Activated B cell treated with CpG ODN at 0.5 μM for 24 hours (primary cell): ENCODE measurements around the gene SYPL1. TPM values are rescaled to one million over a fixed set of nuclear protein-coding genes. Genes with fewer than 3 reads are reported as not detected.

Experiments
- ATAC-seq: fragments of 200-7000 bp; cut with Tn5 transposase; one replicate; pipeline ENCODE4 v1.10.0; 2021; ENCODE audit warnings: low read depth, mild to moderate bottlenecking, moderate library complexity
- CTCF ChIA-PET: fragments of 350-600 bp; sonication (Branson Sonifier 250); formaldehyde crosslinking; loops from one replicate; lab custom pipeline; 2021; ENCODE audit warnings: antibody characterized with exemption; lab: Charles Lee
- POLR2A ChIA-PET: fragments of 350-600 bp; sonication (Branson Sonifier 250); formaldehyde crosslinking; loops from one replicate; lab custom pipeline; 2021; ENCODE audit warnings: antibody characterized with exemption; lab: Charles Lee
- DNase-seq: peaks from one replicate; pipeline ENCODE4 v3.0.0; 2022
- H3K27ac Mint-ChIP-seq: one replicate; pipeline ENCODE4 v1.8.0; 2020; ENCODE audit warnings: mixed read lengths
- H3K27me3 Mint-ChIP-seq: one replicate; pipeline ENCODE4 v1.8.0; 2021; ENCODE audit warnings: mixed read lengths
- H3K36me3 Mint-ChIP-seq: one replicate; pipeline ENCODE4 v1.8.0; 2021; ENCODE audit warnings: low read depth, mixed read lengths
- H3K4me1 Mint-ChIP-seq: one replicate; pipeline ENCODE4 v1.8.0; 2021; ENCODE audit warnings: mixed read lengths
- H3K4me3 Mint-ChIP-seq: one replicate; pipeline ENCODE4 v1.8.0; 2020; ENCODE audit warnings: mild to moderate bottlenecking, mixed read lengths
- H3K9me3 Mint-ChIP-seq: one replicate; pipeline ENCODE4 v1.8.0; 2020; ENCODE audit warnings: mixed read lengths
- intact Hi-C: fragments of 100-400 bp; cut with micrococcal nuclease; formaldehyde crosslinking; loops from one replicate; pipeline ENCODE4 v1.15.1; 2024
- total RNA-seq: library from RNA; stranded (reverse); gene quantifications from 2 replicates; pipeline ENCODE4 v1.2.3, GENCODE V29; 2022
- TF ChIP-seq, protein P1 (sequence below): fragments of 200-600 bp; IDR thresholded peaks from one replicate; pipeline ENCODE4 v1.8.0; 2022; ENCODE audit warnings: antibody characterized with exemption, mild to moderate bottlenecking

Gene SYPL1
- total RNA-seq, 1 donor from 2014 or later, result 116 TPM

- H3K27ac Mint-ChIP-seq, result peak overlapping the region; percentile 77
- TF ChIP-seq, protein P1, sequence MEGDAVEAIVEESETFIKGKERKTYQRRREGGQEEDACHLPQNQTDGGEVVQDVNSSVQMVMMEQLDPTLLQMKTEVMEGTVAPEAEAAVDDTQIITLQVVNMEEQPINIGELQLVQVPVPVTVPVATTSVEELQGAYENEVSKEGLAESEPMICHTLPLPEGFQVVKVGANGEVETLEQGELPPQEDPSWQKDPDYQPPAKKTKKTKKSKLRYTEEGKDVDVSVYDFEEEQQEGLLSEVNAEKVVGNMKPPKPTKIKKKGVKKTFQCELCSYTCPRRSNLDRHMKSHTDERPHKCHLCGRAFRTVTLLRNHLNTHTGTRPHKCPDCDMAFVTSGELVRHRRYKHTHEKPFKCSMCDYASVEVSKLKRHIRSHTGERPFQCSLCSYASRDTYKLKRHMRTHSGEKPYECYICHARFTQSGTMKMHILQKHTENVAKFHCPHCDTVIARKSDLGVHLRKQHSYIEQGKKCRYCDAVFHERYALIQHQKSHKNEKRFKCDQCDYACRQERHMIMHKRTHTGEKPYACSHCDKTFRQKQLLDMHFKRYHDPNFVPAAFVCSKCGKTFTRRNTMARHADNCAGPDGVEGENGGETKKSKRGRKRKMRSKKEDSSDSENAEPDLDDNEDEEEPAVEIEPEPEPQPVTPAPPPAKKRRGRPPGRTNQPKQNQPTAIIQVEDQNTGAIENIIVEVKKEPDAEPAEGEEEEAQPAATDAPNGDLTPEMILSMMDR, result no peak
- H3K27me3 Mint-ChIP-seq, result no peaks in the 10 kb centered on the region
- peaks cover 93% of the 10 kb centered on the region for H3K4me1 Mint-ChIP-seq
- DNase-seq (no peak), ATAC-seq (no peak)
- no peaks in the 10 kb centered on the region for H3K36me3 Mint-ChIP-seq
- ChIA-PET CTCF (interaction anchor here (0.6 to 14.1 kb wide), 3 partner anchors 12 to 77 kb away, joined by 3 to 152 read pairs (median 7); no protein-coding TSS in a partner anchor), POLR2A (interaction anchor here (0.6 to 12.3 kb wide), 5 partner anchors 9 to 34 kb away, joined by 3 to 250 read pairs (median 16); partner anchors contain the start of gene SYPL1)
- peak overlapping the region; percentile 56 for H3K4me3 Mint-ChIP-seq
- intact Hi-C loops, result loop anchor here (1.0 to 10.0 kb wide), 2 partner anchors 8 to 1558 kb away; no protein-coding TSS in a partner anchor
- no peaks in the 10 kb centered on the region for H3K9me3 Mint-ChIP-seq
These were observed 35.6 kb downstream of the SYPL1 start for GRCh38 chr7:106076537-106076936.

DNA sequence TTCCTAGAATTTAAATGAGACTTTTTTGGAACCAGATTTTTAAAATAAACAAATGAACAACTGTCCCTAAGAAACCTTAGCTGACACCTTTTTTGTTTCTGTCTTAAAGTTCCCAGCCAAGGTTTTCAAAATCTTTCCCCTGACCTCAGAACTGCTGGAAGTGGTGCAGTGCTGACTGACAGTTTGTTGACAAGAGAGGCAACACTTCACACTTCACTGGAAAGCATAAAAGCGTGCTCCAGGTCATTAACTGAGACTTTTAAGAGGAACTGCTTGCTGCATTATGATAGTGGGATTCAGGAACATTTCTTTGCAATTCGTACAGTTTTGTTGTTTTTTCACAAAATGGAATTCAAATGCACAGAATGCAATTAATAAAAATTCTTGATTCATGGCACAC, 36.2 kb downstream of the SYPL1 start:
- CTCF ChIA-PET, result interaction anchor here (1.7 to 14.1 kb wide), 2 partner anchors 16 to 78 kb away, joined by 7 to 152 read pairs; no protein-coding TSS in a partner anchor
- H3K9me3 Mint-ChIP-seq, result no peaks in the 10 kb centered on the region
- intact Hi-C loops, result loop anchor here (1.0 to 10.0 kb wide), 2 partner anchors 8 to 1559 kb away; no protein-coding TSS in a partner anchor
- H3K4me3 Mint-ChIP-seq, result peak overlapping the region; percentile 56
- peak overlapping the region; percentile 77 for H3K27ac Mint-ChIP-seq
- H3K27me3 Mint-ChIP-seq, result no peaks in the 10 kb centered on the region
- no peaks in the 10 kb centered on the region for H3K36me3 Mint-ChIP-seq
- DNase-seq (no peak), ATAC-seq (no peak)
- POLR2A ChIA-PET, result interaction anchor here (1.8 to 12.3 kb wide), 5 partner anchors 10 to 35 kb away, joined by 14 to 402 read pairs (median 199); partner anchors contain the start of gene SYPL1
- TF ChIP-seq, protein P1, result no peak
- peaks cover 97% of the 10 kb centered on the region for H3K4me1 Mint-ChIP-seq

- Mint-ChIP-seq H3K36me3 (no peaks in the 10 kb centered on the region), H3K27me3 (no peaks in the 10 kb centered on the region), H3K4me3 (peak overlapping the region; percentile 58), H3K9me3 (no peaks in the 10 kb centered on the region), H3K4me1 (peaks cover 98% of the 10 kb centered on the region), H3K27ac (peak overlapping the region; percentile 98)
- DNase-seq, result no peak
- intact Hi-C loops, result loop anchor here (5.0 to 10.0 kb wide), 2 partner anchors 1132 to 1561 kb away; no protein-coding TSS in a partner anchor
- TF ChIP-seq, protein P1, result no peak
- peak; percentile 5 for ATAC-seq
- ChIA-PET POLR2A (interaction anchor here (1.0 to 12.3 kb wide), 10 partner anchors 9 to 1060 kb away, joined by 3 to 402 read pairs (median 6); partner anchors contain the start of genes KMT2E and SYPL1), CTCF (interaction anchor here (1.2 to 14.1 kb wide), 4 partner anchors 15 to 79 kb away, joined by 4 to 152 read pairs (median 16); no protein-coding TSS in a partner anchor)
These were observed 37.9 kb downstream of the SYPL1 start for GRCh38 chr7:106074257-106074656.

DNA sequence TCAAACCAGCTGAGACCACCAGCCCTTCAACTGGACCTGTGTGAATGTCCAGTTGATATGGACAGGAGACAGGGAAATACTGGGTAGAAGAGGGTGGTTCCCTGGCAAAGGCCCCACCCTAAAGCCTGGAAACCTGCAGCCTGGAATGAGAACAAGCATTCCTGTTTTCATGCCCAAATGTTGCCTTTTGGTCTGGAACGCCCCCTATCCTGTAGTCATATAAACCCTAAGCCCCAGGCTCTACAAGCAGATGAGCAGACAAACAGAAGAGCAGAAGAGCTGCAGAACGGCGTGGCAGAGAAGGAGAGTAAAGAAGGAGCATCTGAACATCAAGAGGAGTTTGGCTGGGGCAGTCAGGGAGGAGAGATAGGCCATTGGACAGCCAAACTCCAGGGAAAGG, 38.4 kb downstream of the SYPL1 start:
- peaks cover 98% of the 10 kb centered on the region for H3K4me1 Mint-ChIP-seq
- DNase-seq, result no peak
- intact Hi-C loops, result loop anchor here (5.0 to 10.0 kb wide), 2 partner anchors 1131 to 1561 kb away; no protein-coding TSS in a partner anchor

More for the DNA sequence above, 38.4 kb downstream of the SYPL1 start:
- Mint-ChIP-seq H3K27me3 (no peaks in the 10 kb centered on the region), H3K27ac (peak overlapping the region; percentile 98), H3K9me3 (no peaks in the 10 kb centered on the region), H3K4me3 (peak overlapping the region; percentile 58), H3K36me3 (no peaks in the 10 kb centered on the region)
- TF ChIP-seq, protein P1, result no peak
- POLR2A ChIA-PET, result interaction anchor here (0.9 to 12.3 kb wide), 8 partner anchors 9 to 80 kb away, joined by 4 to 402 read pairs (median 10); partner anchors contain the start of gene SYPL1
- ATAC-seq, result no peak
- CTCF ChIA-PET, result interaction anchor here (1.2 to 14.1 kb wide), 4 partner anchors 14 to 80 kb away, joined by 4 to 152 read pairs (median 16); no protein-coding TSS in a partner anchor
